Measurements from ENCODE around the gene FABP3.

FABP3 gene

GRCh38 chr1:31370021-31370420, 2.9 kb downstream of the FABP3 start:
- Mint-ChIP-seq H3K36me3 (peaks cover 27% of the 10 kb centered on the region), H3K9me3 (no peaks in the 10 kb centered on the region), H3K4me1 (peaks cover 24% of the 10 kb centered on the region), H3K27ac (no peak overlapping the region), H3K4me3 (no peak overlapping the region), H3K27me3 (peaks cover 23% of the 10 kb centered on the region)
- no peak for ATAC-seq

GRCh38 chr1:31368611-31369107, 4.2 kb downstream of the FABP3 start:
- no peak overlapping the region for H3K4me3 Mint-ChIP-seq
- peaks cover 19% of the 10 kb centered on the region for H3K4me1 Mint-ChIP-seq
- no peak for ATAC-seq
- H3K9me3 Mint-ChIP-seq: no peaks in the 10 kb centered on the region
- peaks cover 39% of the 10 kb centered on the region for H3K36me3 Mint-ChIP-seq
- H3K27me3 Mint-ChIP-seq: peaks cover 17% of the 10 kb centered on the region
- H3K27ac Mint-ChIP-seq: no peak overlapping the region

- Mint-ChIP-seq H3K9me3 (no peaks in the 10 kb centered on the region), H3K4me3 (no peak overlapping the region), H3K36me3 (peaks cover 47% of the 10 kb centered on the region), H3K27ac (no peak overlapping the region), H3K27me3 (no peaks in the 10 kb centered on the region), H3K4me1 (peaks cover under 1% of the 10 kb centered on the region)
- no peak for ATAC-seq
These were observed 6.1 kb downstream of the FABP3 start for GRCh38 chr1:31366796-31367195.

- Mint-ChIP-seq H3K27ac (no peak overlapping the region), H3K27me3 (no peaks in the 10 kb centered on the region), H3K4me3 (no peak overlapping the region), H3K9me3 (no peaks in the 10 kb centered on the region), H3K36me3 (peaks cover 64% of the 10 kb centered on the region), H3K4me1 (no peaks in the 10 kb centered on the region)
- no peak for ATAC-seq
These were observed 8.2 kb downstream of the FABP3 start for GRCh38 chr1:31364561-31365250.

GRCh38 chr1:31362032-31362431, 10.8 kb downstream of the FABP3 start:
- no peak for ATAC-seq
- Mint-ChIP-seq H3K36me3 (peaks cover 75% of the 10 kb centered on the region), H3K4me1 (no peaks in the 10 kb centered on the region), H3K4me3 (no peak overlapping the region), H3K9me3 (no peaks in the 10 kb centered on the region), H3K27ac (no peak overlapping the region), H3K27me3 (no peaks in the 10 kb centered on the region)

- H3K27me3 Mint-ChIP-seq: no peaks in the 10 kb centered on the region
- ATAC-seq: no peak
- H3K4me1 Mint-ChIP-seq: no peaks in the 10 kb centered on the region
- no peaks in the 10 kb centered on the region for H3K9me3 Mint-ChIP-seq
- H3K36me3 Mint-ChIP-seq: peaks cover 76% of the 10 kb centered on the region
- H3K27ac Mint-ChIP-seq: no peak overlapping the region
- no peak overlapping the region for H3K4me3 Mint-ChIP-seq
These were observed 11.3 kb downstream of the FABP3 start for GRCh38 chr1:31361607-31362006.

GRCh38 chr1:31356427-31356826, 16.4 kb downstream of the FABP3 start:
- Mint-ChIP-seq H3K4me3 (no peak overlapping the region), H3K9me3 (no peaks in the 10 kb centered on the region), H3K4me1 (no peaks in the 10 kb centered on the region), H3K36me3 (peaks cover 77% of the 10 kb centered on the region), H3K27me3 (no peaks in the 10 kb centered on the region), H3K27ac (no peak overlapping the region)
- no peak for ATAC-seq

GRCh38 chr1:31354283-31354682, 18.6 kb downstream of the FABP3 start:
- no peaks in the 10 kb centered on the region for H3K27me3 Mint-ChIP-seq
- H3K4me3 Mint-ChIP-seq: no peak overlapping the region
- H3K9me3 Mint-ChIP-seq: no peaks in the 10 kb centered on the region
- H3K36me3 Mint-ChIP-seq: peaks cover 79% of the 10 kb centered on the region
- no peak for ATAC-seq
- no peak overlapping the region for H3K27ac Mint-ChIP-seq
- H3K4me1 Mint-ChIP-seq: no peaks in the 10 kb centered on the region

- peak; percentile 62 for ATAC-seq
- peaks cover 8% of the 10 kb centered on the region for H3K4me1 Mint-ChIP-seq
- H3K27me3 Mint-ChIP-seq: no peaks in the 10 kb centered on the region
- H3K27ac Mint-ChIP-seq: no peak overlapping the region
- H3K9me3 Mint-ChIP-seq: no peaks in the 10 kb centered on the region
- H3K4me3 Mint-ChIP-seq: no peak overlapping the region
- H3K36me3 Mint-ChIP-seq: peaks cover 72% of the 10 kb centered on the region
These were observed 24.4 kb downstream of the FABP3 start for GRCh38 chr1:31348449-31348848.

GRCh38 chr1:31346785-31347184, 26.1 kb downstream of the FABP3 start:
- Mint-ChIP-seq H3K9me3 (no peaks in the 10 kb centered on the region), H3K36me3 (peaks cover 63% of the 10 kb centered on the region), H3K27me3 (no peaks in the 10 kb centered on the region), H3K27ac (no peak overlapping the region), H3K4me3 (no peak overlapping the region), H3K4me1 (peaks cover 8% of the 10 kb centered on the region)
- ATAC-seq: no peak

GRCh38 chr1:31345635-31346034, 27.2 kb downstream of the FABP3 start:
- Mint-ChIP-seq H3K4me3 (no peak overlapping the region), H3K36me3 (peaks cover 54% of the 10 kb centered on the region), H3K9me3 (no peaks in the 10 kb centered on the region), H3K27me3 (no peaks in the 10 kb centered on the region), H3K27ac (no peak overlapping the region), H3K4me1 (peaks cover 8% of the 10 kb centered on the region)
- no peak for ATAC-seq

- Mint-ChIP-seq H3K4me3 (no peak overlapping the region), H3K36me3 (peaks cover 52% of the 10 kb centered on the region), H3K4me1 (peaks cover 8% of the 10 kb centered on the region), H3K27me3 (no peaks in the 10 kb centered on the region), H3K9me3 (no peaks in the 10 kb centered on the region), H3K27ac (no peak overlapping the region)
- no peak for ATAC-seq
These were observed 28.4 kb downstream of the FABP3 start for GRCh38 chr1:31344503-31344902.

- H3K4me3 Mint-ChIP-seq: no peak overlapping the region
- ATAC-seq: no peak
- no peaks in the 10 kb centered on the region for H3K9me3 Mint-ChIP-seq
- no peaks in the 10 kb centered on the region for H3K27me3 Mint-ChIP-seq
- no peak overlapping the region for H3K27ac Mint-ChIP-seq
- peaks cover 31% of the 10 kb centered on the region for H3K36me3 Mint-ChIP-seq
- no peaks in the 10 kb centered on the region for H3K4me1 Mint-ChIP-seq
These were observed 36.0 kb downstream of the FABP3 start for GRCh38 chr1:31336687-31337467.

- Mint-ChIP-seq H3K27me3 (no peaks in the 10 kb centered on the region), H3K27ac (no peak overlapping the region), H3K4me3 (no peak overlapping the region), H3K36me3 (peaks cover 37% of the 10 kb centered on the region), H3K9me3 (no peaks in the 10 kb centered on the region), H3K4me1 (no peaks in the 10 kb centered on the region)
- ATAC-seq: no peak
These were observed 37.9 kb downstream of the FABP3 start for GRCh38 chr1:31335007-31335406.

GRCh38 chr1:31327381-31327780, 45.5 kb downstream of the FABP3 start:
- Mint-ChIP-seq H3K9me3 (no peaks in the 10 kb centered on the region), H3K36me3 (peaks cover 33% of the 10 kb centered on the region), H3K27ac (no peak overlapping the region), H3K4me1 (no peaks in the 10 kb centered on the region), H3K27me3 (no peaks in the 10 kb centered on the region), H3K4me3 (no peak overlapping the region)
- no peak for ATAC-seq

- no peak for ATAC-seq
- no peak overlapping the region for H3K4me3 Mint-ChIP-seq
These were observed 46.4 kb downstream of the FABP3 start for GRCh38 chr1:31326461-31326860.

More at GRCh38 chr1:31326461-31326860, 46.4 kb downstream of the FABP3 start:
- Mint-ChIP-seq H3K36me3 (peaks cover 36% of the 10 kb centered on the region), H3K27ac (no peak overlapping the region), H3K27me3 (no peaks in the 10 kb centered on the region), H3K4me1 (no peaks in the 10 kb centered on the region), H3K9me3 (no peaks in the 10 kb centered on the region)

Measured in stimulated activated memory B cell treated with anti-CD40 and anti-IgM and Interleukin-4, amounts not matched to agents 10 μg/mL and 1 μg/mL and 100 μg/mL, for 72 hours (primary cell).